Aorta (tissue), 5 donors: ENCODE results near the gene IFNA21. TPM values are rescaled to one million over a fixed set of nuclear protein-coding genes. Genes with fewer than 3 reads are reported as not detected.
"Not testable (repeated sequence)": the region's sequence is repeated elsewhere in the genome, so short reads cannot be mapped to it uniquely, and the experiment has no call there.

Source experiments
- ATAC-seq: fragments of 200-7000 bp; cut with Tn5 transposase; one replicate; pipeline ENCODE4 v1.9.1; 2022; ENCODE audit warnings: moderate library complexity; ENCODE audit not compliant: low FRiP score
- DNase-seq, 2 donors: peaks; one replicate each; pipeline ENCODE4 v3.0.0-alpha.2; 2020
- H3K27ac ChIP-seq, 2 donors: one replicate each; pipeline ENCODE4 v1.5.1; 2013; ENCODE audit warnings: low read length in 2 of 2, mild to moderate bottlenecking in 2 of 2, moderate library complexity in 2 of 2, control low read depth in 1 of 2, inconsistent platforms in 1 of 2, low read depth in 1 of 2
- H3K27me3 ChIP-seq, 2 donors: one replicate each; pipeline ENCODE4 v1.6.1; 2013; ENCODE audit warnings: control low read depth in 1 of 2, low read length in 1 of 2, mild to moderate bottlenecking in 1 of 2, moderate library complexity in 1 of 2; ENCODE audit not compliant: insufficient read depth in 2 of 2, control insufficient read depth in 1 of 2
- H3K36me3 ChIP-seq, 2 donors: one replicate each; pipeline ENCODE4 v1.6.1; 2013; ENCODE audit warnings: control low read depth in 1 of 2, low read length in 1 of 2, mild to moderate bottlenecking in 1 of 2; ENCODE audit not compliant: insufficient read depth in 2 of 2, control insufficient read depth in 1 of 2
- H3K4me1 ChIP-seq, 2 donors: one replicate each; pipeline ENCODE4 v1.6.1; 2013; ENCODE audit warnings: low read length in 2 of 2, control low read depth in 1 of 2, mild to moderate bottlenecking in 1 of 2, moderate library complexity in 1 of 2; ENCODE audit not compliant: insufficient read depth in 2 of 2, control insufficient read depth in 1 of 2
- H3K4me3 ChIP-seq, 2 donors: one replicate each; pipeline ENCODE4 v1.5.1; 2013; ENCODE audit warnings: low read length in 2 of 2, control low read depth in 1 of 2, mild to moderate bottlenecking in 1 of 2
- H3K9me3 ChIP-seq: one replicate; pipeline ENCODE4 v1.6.1; 2013; ENCODE audit warnings: mild to moderate bottlenecking, low read length; ENCODE audit not compliant: control insufficient read depth
- WGBS, 2 donors: extraction: QIAGEN DNeasy Blood & Tissue Kit; methylation state at CpG; one replicate each; pipeline ENCODE4 v1.1.7; 2013; 5-methylcytosine and 5-hydroxymethylcytosine counted together
- intact Hi-C, 2 donors: fragments of 100-400 bp; cut with DNase I; formaldehyde crosslinking; loops; one replicate each; pipeline versions ENCODE4 v1.14.2 to v1.15.0; 2022
- polyA plus RNA-seq, 2 donors: library from polyadenylated mRNA; stranded (reverse); fragments of 200-250 nt; gene quantifications; one replicate each; pipeline ENCODE4 v1.2.3, GENCODE V29; 2013
- total RNA-seq, 2 donors: library from RNA; stranded (reverse); fragmentation: NEBNext Ultra II Directional; extraction: Animal tissue kit (Norgen Biotek cat#: 25700); gene quantifications; one replicate each; pipeline ENCODE4 v1.2.1, GENCODE V29; 2021
- donor health status: healthy with polysubstance abuse.
- donor health status: Bipolar disorder and iron deficiency.
- donor health status: DM: no; HTN: no; CAD: no.
- donor health status: DM: no; HTN: no; CAD: no.
- donor health status: DM: yes; HTN: yes; CAD: no.

The IFNA21 gene
- total and polyA plus RNA-seq, 4 donors: not detected

- no peaks in the 10 kb centered on the region for H3K27me3 ChIP-seq
- intact Hi-C loops: no loop called here
- H3K4me1 ChIP-seq: peaks cover 0 to 6% of the 10 kb centered on the region in 2 donors
- ATAC-seq (no peak), DNase-seq (peak in 1 of 2 donors; percentile 43)
- no peaks in the 10 kb centered on the region for H3K36me3 ChIP-seq
- WGBS, 2 donors: 7 to 25% methylated on average over 2 of the region's 2 CpGs
- no peak overlapping the region for H3K27ac ChIP-seq
- no peaks in the 10 kb centered on the region for H3K9me3 ChIP-seq
- no peak overlapping the region for H3K4me3 ChIP-seq
These were observed 11.0 kb downstream of the IFNA21 start for GRCh38 chr9:21155501-21155900.

- Histone ChIP-seq H3K27ac (no peak overlapping the region), H3K27me3 (no peaks in the 10 kb centered on the region), H3K4me1 (peaks cover 0 to 6% of the 10 kb centered on the region in 2 donors), H3K4me3 (no peak overlapping the region), H3K36me3 (no peaks in the 10 kb centered on the region), H3K9me3 (no peaks in the 10 kb centered on the region)
- intact Hi-C loops: no loop called here
- DNase-seq: peak in 1 of 2 donors; percentile 41
- no peak for ATAC-seq
- WGBS, 2 donors: 1% methylated on average over 3 of the region's 3 CpGs
These were observed 12.3 kb downstream of the IFNA21 start for GRCh38 chr9:21154018-21154608.

GRCh38 chr9:21153336-21154017 lies 13.0 kb downstream of the IFNA21 start:
- Histone ChIP-seq H3K27me3 (no peaks in the 10 kb centered on the region), H3K27ac (no peak overlapping the region), H3K9me3 (no peaks in the 10 kb centered on the region), H3K36me3 (no peaks in the 10 kb centered on the region), H3K4me1 (peaks cover 0 to 6% of the 10 kb centered on the region in 2 donors), H3K4me3 (no peak overlapping the region)
- peak in 1 of 2 donors; percentile 26 for DNase-seq
- no peak for ATAC-seq
- intact Hi-C loops: no loop called here
- 29 to 34% methylated on average over 3 of the region's 3 CpGs for WGBS, 2 donors

- Histone ChIP-seq H3K4me1 (no peaks in the 10 kb centered on the region), H3K27ac (no peak overlapping the region), H3K9me3 (no peaks in the 10 kb centered on the region), H3K27me3 (no peaks in the 10 kb centered on the region), H3K36me3 (no peaks in the 10 kb centered on the region), H3K4me3 (no peak overlapping the region)
- DNase-seq: no peak
- WGBS, 2 donors: 67 to 76% methylated on average over 1 of the region's 1 CpG
- ATAC-seq: no peak
- intact Hi-C loops: no loop called here
These were observed 21.9 kb downstream of the IFNA21 start for GRCh38 chr9:21144603-21145002.

- Histone ChIP-seq H3K4me1 (no peaks in the 10 kb centered on the region), H3K27me3 (no peaks in the 10 kb centered on the region), H3K4me3 (no peak within 1 kb of the TSS), H3K27ac (no peak within 1 kb of the TSS), H3K36me3 (no peaks in the 10 kb centered on the region), H3K9me3 (no peaks in the 10 kb centered on the region)
- ATAC-seq (no peak), DNase-seq (no peak)
- WGBS, 2 donors: 13 to 25% methylated on average over 1 of the region's 1 CpG
- intact Hi-C loops: no loop called here
These were observed 25.0 kb downstream of the IFNA21 start, which contains the start of gene IFNW1 for GRCh38 chr9:21141427-21141882. Gene IFNW1, minus strand, starts transcription at chr9:21141832. Its CDS starts 262 bp downstream, at chr9:21141570.

- H3K27ac ChIP-seq: no peak overlapping the region
- no peaks in the 10 kb centered on the region for H3K4me1 ChIP-seq
These were observed 29.4 kb downstream of the IFNA21 start for GRCh38 chr9:21137020-21137419.

GRCh38 chr9:21135736-21136135 lies 30.7 kb downstream of the IFNA21 start:
- ATAC-seq: no peak
- Histone ChIP-seq H3K9me3 (no peaks in the 10 kb centered on the region), H3K4me1 (no peaks in the 10 kb centered on the region), H3K27me3 (peaks cover 0 to 2% of the 10 kb centered on the region in 2 donors), H3K4me3 (no peak overlapping the region), H3K27ac (no peak overlapping the region), H3K36me3 (no peaks in the 10 kb centered on the region)
- DNase-seq: no peak
- intact Hi-C loops: no loop called here
- 63 to 73% methylated on average over 3 of the region's 3 CpGs for WGBS, 2 donors

More at GRCh38 chr9:21137020-21137419, 29.4 kb downstream of the IFNA21 start:
- ATAC-seq (no peak), DNase-seq (no peak)
- intact Hi-C loops: no loop called here
- Histone ChIP-seq H3K27me3 (no peaks in the 10 kb centered on the region), H3K4me3 (no peak overlapping the region), H3K9me3 (no peaks in the 10 kb centered on the region), H3K36me3 (no peaks in the 10 kb centered on the region)
- 90 to 91% methylated on average over 1 of the region's 1 CpG for WGBS, 2 donors

GRCh38 chr9:21128186-21128585 lies 38.3 kb downstream of the IFNA21 start:
- ATAC-seq, H3K9me3 ChIP-seq, intact Hi-C loops, H3K27me3 ChIP-seq, H3K4me3 ChIP-seq, H3K27ac ChIP-seq, H3K4me1 ChIP-seq, DNase-seq, H3K36me3 ChIP-seq: not testable (repeated sequence)
